Astrocyte (in vitro differentiated cells and primary cell): ENCODE data around the gene RPL37A. TPM values are rescaled to one million over a fixed set of nuclear protein-coding genes. Genes with fewer than 3 reads are reported as not detected.

Experiments used
- DNase-seq: peaks from one replicate; pipeline ENCODE4 v3.0.0-alpha.2; 2010; ENCODE audit warnings: low read depth
- FAIRE-seq: peaks from 2 replicates; lab custom pipeline; 2011; peaks lifted over from hg19 to GRCh38; lab: Jason Lieb, UNC
- H2AFZ ChIP-seq: 2 replicates; pipeline ENCODE4 v1.6.0; 2012; ENCODE audit warnings: low read depth, low read length, inconsistent platforms
- H3K27ac ChIP-seq: 2 replicates; pipeline ENCODE4 v1.5.1; 2011; ENCODE audit warnings: low read depth, low read length, inconsistent platforms
- H3K27me3 ChIP-seq: 2 replicates; pipeline ENCODE4 v1.6.0; 2011; ENCODE audit warnings: low read length, inconsistent platforms; ENCODE audit not compliant: insufficient read depth
- H3K36me3 ChIP-seq: 2 replicates; pipeline ENCODE4 v1.5.1; 2011; ENCODE audit warnings: low read length, inconsistent platforms; ENCODE audit not compliant: insufficient read depth
- H3K4me1 ChIP-seq: 2 replicates; pipeline ENCODE4 v1.5.1; 2011; ENCODE audit warnings: low read length, inconsistent platforms; ENCODE audit not compliant: insufficient read depth
- H3K4me2 ChIP-seq: 2 replicates; pipeline ENCODE4 v1.6.0; 2012; ENCODE audit warnings: low read length, inconsistent platforms
- H3K4me3 ChIP-seq: 2 replicates; pipeline ENCODE4 v1.5.1; 2011; ENCODE audit warnings: low read depth, mild to moderate bottlenecking, low read length, inconsistent platforms; ENCODE audit not compliant: insufficient read depth
- H3K79me2 ChIP-seq: 2 replicates; pipeline ENCODE4 v1.6.0; 2012; ENCODE audit warnings: mild to moderate bottlenecking, low read length, inconsistent platforms; ENCODE audit not compliant: insufficient read depth
- H3K9ac ChIP-seq: 2 replicates; pipeline ENCODE4 v1.6.0; 2012; ENCODE audit warnings: mild to moderate bottlenecking, low read length, inconsistent platforms
- H3K9me3 ChIP-seq: 2 replicates; pipeline ENCODE4 v1.5.1; 2012; ENCODE audit warnings: low read depth, mild to moderate bottlenecking, low read length, inconsistent platforms; ENCODE audit not compliant: insufficient read depth
- H4K20me1 ChIP-seq: 2 replicates; pipeline ENCODE4 v1.6.0; 2012; ENCODE audit warnings: low read length, inconsistent platforms; ENCODE audit not compliant: insufficient read depth
- H3K27ac Mint-ChIP-seq: one replicate; pipeline ENCODE4 v1.8.0; 2021; ENCODE audit warnings: mild to moderate bottlenecking, mixed read lengths; ENCODE audit not compliant: unreplicated experiment
- H3K27me3 Mint-ChIP-seq: one replicate; pipeline ENCODE4 v1.8.0; 2021; ENCODE audit warnings: low read depth, mixed read lengths; ENCODE audit not compliant: unreplicated experiment
- H3K36me3 Mint-ChIP-seq: one replicate; pipeline ENCODE4 v1.8.0; 2021; ENCODE audit warnings: low read depth, mixed read lengths; ENCODE audit not compliant: unreplicated experiment
- H3K4me1 Mint-ChIP-seq: one replicate; pipeline ENCODE4 v1.8.0; 2021; ENCODE audit warnings: low read depth, mixed read lengths; ENCODE audit not compliant: unreplicated experiment
- H3K4me3 Mint-ChIP-seq: one replicate; pipeline ENCODE4 v1.8.0; 2021; ENCODE audit warnings: mild to moderate bottlenecking, moderate library complexity, mixed read lengths; ENCODE audit not compliant: unreplicated experiment
- H3K9me3 Mint-ChIP-seq: one replicate; pipeline ENCODE4 v1.8.0; 2021; ENCODE audit warnings: mild to moderate bottlenecking, mixed read lengths; ENCODE audit not compliant: unreplicated experiment
- EZH2 ChIP-seq: IDR thresholded peaks from 2 replicates; pipeline ENCODE4 v1.6.1; 2012; ENCODE audit warnings: mild to moderate bottlenecking, low read length, inconsistent platforms; ENCODE audit not compliant: insufficient read depth
- total RNA-seq: library from RNA; stranded (reverse); gene quantifications from 2 replicates; pipeline ENCODE4 v1.2.1, GENCODE V29; 2021
- TF ChIP-seq, protein P1 (sequence below): IDR thresholded peaks from 2 replicates; pipeline ENCODE4 v1.5.1; 2011; ENCODE audit warnings: low read depth, mild to moderate bottlenecking, inconsistent platforms, low read length, moderate library complexity; ENCODE audit not compliant: insufficient read depth

Gene RPL37A
- total RNA-seq, 1 donor from 2014 or later, result 2,632 TPM

DNA sequence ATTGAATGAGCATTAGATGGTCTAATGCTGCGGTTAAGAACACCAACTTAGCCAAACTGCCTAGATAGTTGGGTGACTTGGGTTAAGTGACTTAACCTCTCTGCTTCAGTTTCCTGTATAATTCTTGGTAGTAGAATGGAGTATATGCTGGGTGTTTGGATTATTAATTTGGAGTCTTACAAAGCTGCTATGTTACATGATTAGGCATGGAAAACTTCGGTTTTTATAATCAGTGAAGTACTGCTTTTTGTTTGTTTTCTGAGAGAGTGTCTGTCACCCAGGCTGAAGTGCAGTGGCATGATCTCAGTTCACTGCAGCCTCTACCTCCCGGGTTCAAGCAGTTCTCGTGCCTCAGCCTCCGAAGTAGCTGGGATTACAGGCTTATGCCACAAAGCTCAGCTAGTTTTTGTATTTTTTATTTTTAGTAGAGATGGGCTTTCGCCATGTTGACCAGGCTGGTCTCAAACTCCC, 4.5 kb downstream of the RPL37A start:
- peaks cover 58% of the 10 kb centered on the region for H3K36me3 ChIP-seq
- H3K4me1 ChIP-seq, result peaks cover 20% of the 10 kb centered on the region
- TF ChIP-seq EZH2, result no peak
- TF ChIP-seq, protein P1, sequence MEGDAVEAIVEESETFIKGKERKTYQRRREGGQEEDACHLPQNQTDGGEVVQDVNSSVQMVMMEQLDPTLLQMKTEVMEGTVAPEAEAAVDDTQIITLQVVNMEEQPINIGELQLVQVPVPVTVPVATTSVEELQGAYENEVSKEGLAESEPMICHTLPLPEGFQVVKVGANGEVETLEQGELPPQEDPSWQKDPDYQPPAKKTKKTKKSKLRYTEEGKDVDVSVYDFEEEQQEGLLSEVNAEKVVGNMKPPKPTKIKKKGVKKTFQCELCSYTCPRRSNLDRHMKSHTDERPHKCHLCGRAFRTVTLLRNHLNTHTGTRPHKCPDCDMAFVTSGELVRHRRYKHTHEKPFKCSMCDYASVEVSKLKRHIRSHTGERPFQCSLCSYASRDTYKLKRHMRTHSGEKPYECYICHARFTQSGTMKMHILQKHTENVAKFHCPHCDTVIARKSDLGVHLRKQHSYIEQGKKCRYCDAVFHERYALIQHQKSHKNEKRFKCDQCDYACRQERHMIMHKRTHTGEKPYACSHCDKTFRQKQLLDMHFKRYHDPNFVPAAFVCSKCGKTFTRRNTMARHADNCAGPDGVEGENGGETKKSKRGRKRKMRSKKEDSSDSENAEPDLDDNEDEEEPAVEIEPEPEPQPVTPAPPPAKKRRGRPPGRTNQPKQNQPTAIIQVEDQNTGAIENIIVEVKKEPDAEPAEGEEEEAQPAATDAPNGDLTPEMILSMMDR, result no peak
- H3K27ac ChIP-seq, result no peak overlapping the region
- H3K4me1 Mint-ChIP-seq, result peaks cover 46% of the 10 kb centered on the region
- peak overlapping the region; percentile 91 for H3K4me2 ChIP-seq
- H2AFZ ChIP-seq, result no peak overlapping the region
- no peaks in the 10 kb centered on the region for H3K27me3 Mint-ChIP-seq
- peak overlapping the region; percentile 14 for H3K27ac Mint-ChIP-seq
- no peaks in the 10 kb centered on the region for H3K27me3 ChIP-seq
- H3K36me3 Mint-ChIP-seq, result peaks cover 45% of the 10 kb centered on the region
- H4K20me1 ChIP-seq, result peaks cover 81% of the 10 kb centered on the region
- peak overlapping the region; percentile 13 for H3K9ac ChIP-seq
- H3K4me3 ChIP-seq, result no peak overlapping the region
- H3K79me2 ChIP-seq, result peaks cover 56% of the 10 kb centered on the region
- H3K4me3 Mint-ChIP-seq, result peak overlapping the region; percentile 79
- H3K9me3 Mint-ChIP-seq, result no peaks in the 10 kb centered on the region
- no peak for DNase-seq
- no peak for FAIRE-seq
- no peaks in the 10 kb centered on the region for H3K9me3 ChIP-seq

DNA sequence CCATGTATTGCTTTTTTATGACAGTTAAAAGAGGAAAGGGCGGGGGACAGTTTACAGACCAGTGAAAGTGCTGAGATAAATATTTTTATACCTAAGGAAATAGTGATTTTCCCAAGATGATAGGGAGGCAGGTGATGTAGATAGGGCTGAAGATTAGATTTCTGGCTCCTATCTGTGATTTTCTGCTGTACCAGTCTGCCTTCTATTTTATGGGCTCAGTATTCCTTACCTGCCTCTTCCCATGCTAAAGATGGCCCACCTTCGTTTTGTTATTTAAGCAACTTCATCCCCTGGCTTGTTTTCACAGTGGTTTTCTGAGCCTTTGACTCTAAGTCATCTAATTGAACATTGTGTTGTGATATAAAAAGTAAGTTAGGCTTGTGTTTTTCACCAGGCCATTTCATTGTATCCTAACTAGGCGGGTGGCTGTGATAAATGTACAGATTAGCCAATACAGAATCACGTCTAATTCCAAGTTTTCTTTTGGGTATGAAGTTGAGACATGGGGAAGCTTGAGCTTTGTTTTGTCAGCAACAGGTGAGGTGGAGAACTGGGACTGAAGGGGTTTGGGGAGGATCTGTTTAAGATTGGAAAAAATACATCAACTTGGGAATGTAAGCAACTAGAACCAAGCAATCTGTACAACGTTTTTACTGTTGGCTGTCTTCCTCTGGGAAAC, 5.2 kb downstream of the RPL37A start:
- peaks cover 45% of the 10 kb centered on the region for H3K36me3 Mint-ChIP-seq
- H2AFZ ChIP-seq, result no peak overlapping the region
- peak overlapping the region; percentile 79 for H3K4me3 Mint-ChIP-seq
- no peak overlapping the region for H3K27ac ChIP-seq
- no peak for DNase-seq
- H3K27me3 ChIP-seq, result no peaks in the 10 kb centered on the region
- H3K79me2 ChIP-seq, result peaks cover 51% of the 10 kb centered on the region
- peaks cover 58% of the 10 kb centered on the region for H3K36me3 ChIP-seq
- no peak overlapping the region for H3K27ac Mint-ChIP-seq
- no peaks in the 10 kb centered on the region for H3K9me3 ChIP-seq
- H4K20me1 ChIP-seq, result peaks cover 80% of the 10 kb centered on the region
- H3K4me3 ChIP-seq, result no peak overlapping the region
- no peaks in the 10 kb centered on the region for H3K9me3 Mint-ChIP-seq
- no peak for FAIRE-seq
- no peaks in the 10 kb centered on the region for H3K27me3 Mint-ChIP-seq
- peaks cover 20% of the 10 kb centered on the region for H3K4me1 ChIP-seq
- no peak for TF ChIP-seq EZH2
- TF ChIP-seq, protein P1, result no peak
- peaks cover 46% of the 10 kb centered on the region for H3K4me1 Mint-ChIP-seq
- peak overlapping the region; percentile 91 for H3K4me2 ChIP-seq
- H3K9ac ChIP-seq, result no peak overlapping the region

DNA sequence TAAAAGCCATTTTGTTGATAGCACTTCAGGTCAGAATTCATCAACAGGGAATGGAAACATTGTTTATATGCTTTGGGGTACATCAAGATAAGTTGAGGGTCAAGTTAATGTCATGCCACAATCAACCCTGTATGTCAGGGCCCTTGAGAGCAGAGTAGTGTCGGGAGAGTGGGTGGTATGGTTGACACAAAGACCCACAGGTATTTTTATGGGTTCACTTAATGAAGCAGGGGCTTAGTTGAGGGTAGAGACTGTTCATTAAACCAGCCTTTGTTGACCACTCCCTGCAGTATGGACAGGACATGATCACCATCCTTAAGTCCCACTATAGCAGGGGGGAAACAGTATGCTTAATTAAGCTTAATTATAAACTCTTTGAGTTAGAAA, 5.7 kb downstream of the RPL37A start:
- peaks cover 75% of the 10 kb centered on the region for H4K20me1 ChIP-seq
- H3K79me2 ChIP-seq, result peaks cover 46% of the 10 kb centered on the region
- no peak for DNase-seq
- Mint-ChIP-seq H3K36me3 (peaks cover 47% of the 10 kb centered on the region), H3K4me3 (peak overlapping the region; percentile 60), H3K9me3 (no peaks in the 10 kb centered on the region), H3K27ac (no peak overlapping the region), H3K4me1 (peaks cover 46% of the 10 kb centered on the region), H3K27me3 (no peaks in the 10 kb centered on the region)
- peaks cover 20% of the 10 kb centered on the region for H3K4me1 ChIP-seq
- FAIRE-seq, result no peak
- H3K27ac ChIP-seq, result no peak overlapping the region
- no peak overlapping the region for H3K4me3 ChIP-seq
- H3K9me3 ChIP-seq, result no peaks in the 10 kb centered on the region
- TF ChIP-seq EZH2, result no peak
- TF ChIP-seq, protein P1, result no peak
- no peak overlapping the region for H2AFZ ChIP-seq
- peaks cover 56% of the 10 kb centered on the region for H3K36me3 ChIP-seq
- no peaks in the 10 kb centered on the region for H3K27me3 ChIP-seq
- H3K9ac ChIP-seq, result no peak overlapping the region
- no peak overlapping the region for H3K4me2 ChIP-seq
